ENCODE results near the gene EPAS1. TPM values are rescaled to one million over a fixed set of nuclear protein-coding genes. Genes with fewer than 3 reads are reported as not detected.

The EPAS1 gene
- total and polyA plus RNA-seq, 2 of the 13 experiments (the other 11 are each of a cell fraction or from before 2014, with no cell fraction given) = 47.1 to 182 TPM

GRCh38 chr2:46296840-46297545, at the start of gene EPAS1 (continued):
- TF ChIP-seq, protein P1, sequence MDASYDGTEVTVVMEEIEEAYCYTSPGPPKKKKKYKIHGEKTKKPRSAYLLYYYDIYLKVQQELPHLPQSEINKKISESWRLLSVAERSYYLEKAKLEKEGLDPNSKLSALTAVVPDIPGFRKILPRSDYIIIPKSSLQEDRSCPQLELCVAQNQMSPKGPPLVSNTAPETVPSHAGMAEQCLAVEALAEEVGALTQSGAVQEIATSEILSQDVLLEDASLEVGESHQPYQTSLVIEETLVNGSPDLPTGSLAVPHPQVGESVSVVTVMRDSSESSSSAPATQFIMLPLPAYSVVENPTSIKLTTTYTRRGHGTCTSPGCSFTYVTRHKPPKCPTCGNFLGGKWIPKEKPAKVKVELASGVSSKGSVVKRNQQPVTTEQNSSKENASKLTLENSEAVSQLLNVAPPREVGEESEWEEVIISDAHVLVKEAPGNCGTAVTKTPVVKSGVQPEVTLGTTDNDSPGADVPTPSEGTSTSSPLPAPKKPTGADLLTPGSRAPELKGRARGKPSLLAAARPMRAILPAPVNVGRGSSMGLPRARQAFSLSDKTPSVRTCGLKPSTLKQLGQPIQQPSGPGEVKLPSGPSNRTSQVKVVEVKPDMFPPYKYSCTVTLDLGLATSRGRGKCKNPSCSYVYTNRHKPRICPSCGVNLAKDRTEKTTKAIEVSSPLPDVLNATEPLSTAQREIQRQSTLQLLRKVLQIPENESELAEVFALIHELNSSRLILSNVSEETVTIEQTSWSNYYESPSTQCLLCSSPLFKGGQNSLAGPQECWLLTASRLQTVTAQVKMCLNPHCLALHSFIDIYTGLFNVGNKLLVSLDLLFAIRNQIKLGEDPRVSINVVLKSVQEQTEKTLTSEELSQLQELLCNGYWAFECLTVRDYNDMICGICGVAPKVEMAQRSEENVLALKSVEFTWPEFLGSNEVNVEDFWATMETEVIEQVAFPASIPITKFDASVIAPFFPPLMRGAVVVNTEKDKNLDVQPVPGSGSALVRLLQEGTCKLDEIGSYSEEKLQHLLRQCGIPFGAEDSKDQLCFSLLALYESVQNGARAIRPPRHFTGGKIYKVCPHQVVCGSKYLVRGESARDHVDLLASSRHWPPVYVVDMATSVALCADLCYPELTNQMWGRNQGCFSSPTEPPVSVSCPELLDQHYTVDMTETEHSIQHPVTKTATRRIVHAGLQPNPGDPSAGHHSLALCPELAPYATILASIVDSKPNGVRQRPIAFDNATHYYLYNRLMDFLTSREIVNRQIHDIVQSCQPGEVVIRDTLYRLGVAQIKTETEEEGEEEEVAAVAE (CRISPR knock-in tag; IDR thresholded peaks at IDR 0.05; ENCODE audit: borderline replicate concordance) = peak; percentile 53; the same call in 1 of the 2 replicates
- TF ChIP-seq RAD21 (CRISPR knock-in tag; IDR thresholded peaks at IDR 0.05) = peak; percentile 67
- peak; percentile 67; the same call in 1 of the 2 replicates for TF ChIP-seq TFDP2 (CRISPR knock-in tag; IDR thresholded peaks at IDR 0.05)
- 0 out of 4 replicates have a peak, but pooled peaks of 1 of the 2 experiments have one; percentile 51 for TF ChIP-seq KLF16 (CRISPR knock-in tag; IDR thresholded peaks at IDR 0.05)
- TF ChIP-seq PAF1 (CRISPR knock-in tag; IDR thresholded peaks at IDR 0.05) = no peak
- peak; percentile 32; the same call in 1 of the 2 replicates for TF ChIP-seq SOX5 (CRISPR knock-in tag; IDR thresholded peaks at IDR 0.05; ENCODE audit: borderline replicate concordance)
- peak; percentile 73 for TF ChIP-seq ZNF724P (CRISPR knock-in tag; IDR thresholded peaks at IDR 0.05; ENCODE audit: borderline replicate concordance)
- TF ChIP-seq, protein P2, sequence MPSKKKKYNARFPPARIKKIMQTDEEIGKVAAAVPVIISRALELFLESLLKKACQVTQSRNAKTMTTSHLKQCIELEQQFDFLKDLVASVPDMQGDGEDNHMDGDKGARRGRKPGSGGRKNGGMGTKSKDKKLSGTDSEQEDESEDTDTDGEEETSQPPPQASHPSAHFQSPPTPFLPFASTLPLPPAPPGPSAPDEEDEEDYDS (CRISPR knock-in tag; IDR thresholded peaks at IDR 0.05) = peak; percentile 67
- peak; percentile 54; the same call in 1 of the 3 replicates for TF ChIP-seq MXI1 (IDR thresholded peaks at IDR 0.05; ENCODE audit: borderline replicate concordance, low read depth, low read length)
- TF ChIP-seq ZFP36L1 (CRISPR knock-in tag; IDR thresholded peaks at IDR 0.05) = no peak
- TF ChIP-seq NONO (IDR thresholded peaks at IDR 0.05) = no peak
- 0 out of 2 replicates have a peak, but pooled peaks have one; percentile 58 for TF ChIP-seq NONO (CRISPR knock-in tag; conservative IDR thresholded peaks at IDR 0.05)
- TF ChIP-seq ZNF317 (CRISPR knock-in tag; IDR thresholded peaks at IDR 0.05) = peak; percentile 12; the same call in 1 of the 2 replicates
- TF ChIP-seq, protein P3, sequence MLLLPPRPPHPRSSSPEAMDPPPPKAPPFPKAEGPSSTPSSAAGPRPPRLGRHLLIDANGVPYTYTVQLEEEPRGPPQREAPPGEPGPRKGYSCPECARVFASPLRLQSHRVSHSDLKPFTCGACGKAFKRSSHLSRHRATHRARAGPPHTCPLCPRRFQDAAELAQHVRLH (CRISPR knock-in tag; IDR thresholded peaks at IDR 0.05; ENCODE audit: borderline replicate concordance, low read depth) = peak; percentile 45; the same call in 1 of the 2 replicates
- TF ChIP-seq, protein P4, sequence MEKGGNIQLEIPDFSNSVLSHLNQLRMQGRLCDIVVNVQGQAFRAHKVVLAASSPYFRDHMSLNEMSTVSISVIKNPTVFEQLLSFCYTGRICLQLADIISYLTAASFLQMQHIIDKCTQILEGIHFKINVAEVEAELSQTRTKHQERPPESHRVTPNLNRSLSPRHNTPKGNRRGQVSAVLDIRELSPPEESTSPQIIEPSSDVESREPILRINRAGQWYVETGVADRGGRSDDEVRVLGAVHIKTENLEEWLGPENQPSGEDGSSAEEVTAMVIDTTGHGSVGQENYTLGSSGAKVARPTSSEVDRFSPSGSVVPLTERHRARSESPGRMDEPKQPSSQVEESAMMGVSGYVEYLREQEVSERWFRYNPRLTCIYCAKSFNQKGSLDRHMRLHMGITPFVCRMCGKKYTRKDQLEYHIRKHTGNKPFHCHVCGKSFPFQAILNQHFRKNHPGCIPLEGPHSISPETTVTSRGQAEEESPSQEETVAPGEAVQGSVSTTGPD (CRISPR knock-in tag; IDR thresholded peaks at IDR 0.05) = no peak
- no peak for TF ChIP-seq JUN (CRISPR knock-in tag; IDR thresholded peaks at IDR 0.05)
- TF ChIP-seq HNRNPK (IDR thresholded peaks at IDR 0.05; ENCODE audit: low read depth, low read length, poor library complexity, severe bottlenecking) = no peak
- 0 out of 2 replicates have a peak, but pooled peaks have one; percentile 24 for TF ChIP-seq ZNF24 (IDR thresholded peaks at IDR 0.05)
- TF ChIP-seq PHF21A (CRISPR knock-in tag; IDR thresholded peaks at IDR 0.05) = no peak
- TF ChIP-seq, protein P5, sequence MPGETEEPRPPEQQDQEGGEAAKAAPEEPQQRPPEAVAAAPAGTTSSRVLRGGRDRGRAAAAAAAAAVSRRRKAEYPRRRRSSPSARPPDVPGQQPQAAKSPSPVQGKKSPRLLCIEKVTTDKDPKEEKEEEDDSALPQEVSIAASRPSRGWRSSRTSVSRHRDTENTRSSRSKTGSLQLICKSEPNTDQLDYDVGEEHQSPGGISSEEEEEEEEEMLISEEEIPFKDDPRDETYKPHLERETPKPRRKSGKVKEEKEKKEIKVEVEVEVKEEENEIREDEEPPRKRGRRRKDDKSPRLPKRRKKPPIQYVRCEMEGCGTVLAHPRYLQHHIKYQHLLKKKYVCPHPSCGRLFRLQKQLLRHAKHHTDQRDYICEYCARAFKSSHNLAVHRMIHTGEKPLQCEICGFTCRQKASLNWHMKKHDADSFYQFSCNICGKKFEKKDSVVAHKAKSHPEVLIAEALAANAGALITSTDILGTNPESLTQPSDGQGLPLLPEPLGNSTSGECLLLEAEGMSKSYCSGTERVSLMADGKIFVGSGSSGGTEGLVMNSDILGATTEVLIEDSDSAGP (CRISPR knock-in tag; IDR thresholded peaks at IDR 0.05; ENCODE audit: borderline replicate concordance) = peak; percentile 75; the same call in 1 of the 2 replicates
